ENCODE data around the gene INPP4B.
A peak's percentile ranks its signal among the peaks of the same experiment; 100 is the strongest.

Gene INPP4B

GRCh38 chr4:142365391-142365790 is 480.7 kb downstream of the INPP4B start:
- no peak for DNase-seq

DNA sequence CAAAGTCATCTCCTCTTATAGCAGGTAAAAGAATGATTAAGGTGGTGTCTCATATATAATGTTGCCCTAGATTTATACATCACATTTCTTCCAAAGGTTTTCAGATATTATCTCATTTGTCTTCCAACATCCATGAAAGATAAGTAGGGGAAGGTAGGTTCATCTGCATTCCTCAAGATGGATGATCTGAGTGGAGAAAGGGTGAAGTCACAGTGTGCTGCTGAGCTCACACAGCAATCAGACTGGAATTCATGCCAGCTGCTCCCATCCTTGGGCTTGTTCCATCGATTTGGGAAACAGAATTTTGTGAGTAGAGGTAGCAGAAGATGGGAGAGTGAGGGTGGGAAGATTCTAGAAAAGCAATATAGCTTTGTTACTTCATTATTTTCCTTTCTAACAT is 482.4 kb downstream of the INPP4B start:
- no peak for DNase-seq

- no peak for DNase-seq
Measured at GRCh38 chr4:142361981-142362380, 484.1 kb downstream of the INPP4B start.

GRCh38 chr4:142360657-142361056 is 485.4 kb downstream of the INPP4B start:
- DNase-seq = no peak

DNA sequence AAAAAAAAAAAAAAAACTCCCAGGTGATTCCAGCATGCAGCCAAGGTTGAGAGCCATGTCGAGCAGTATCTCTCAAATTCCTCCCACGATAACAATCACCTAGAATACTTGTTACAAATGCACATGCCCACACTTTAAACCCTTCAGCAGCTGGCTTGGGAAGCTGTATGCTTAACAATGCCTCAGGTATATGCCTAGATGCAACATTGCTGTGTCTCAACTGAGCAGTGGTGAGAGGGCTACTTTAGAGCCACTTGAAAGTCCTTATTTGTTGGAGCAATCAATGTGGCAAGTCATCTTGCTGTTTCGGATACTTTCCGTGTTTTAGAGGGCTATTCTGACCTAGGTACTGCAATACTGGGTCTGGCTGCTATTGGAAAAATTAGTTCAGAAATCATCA is 487.4 kb downstream of the INPP4B start:
- no peak for DNase-seq

GRCh38 chr4:142356801-142357200 is 489.3 kb downstream of the INPP4B start:
- DNase-seq = peak; percentile 35

DNA sequence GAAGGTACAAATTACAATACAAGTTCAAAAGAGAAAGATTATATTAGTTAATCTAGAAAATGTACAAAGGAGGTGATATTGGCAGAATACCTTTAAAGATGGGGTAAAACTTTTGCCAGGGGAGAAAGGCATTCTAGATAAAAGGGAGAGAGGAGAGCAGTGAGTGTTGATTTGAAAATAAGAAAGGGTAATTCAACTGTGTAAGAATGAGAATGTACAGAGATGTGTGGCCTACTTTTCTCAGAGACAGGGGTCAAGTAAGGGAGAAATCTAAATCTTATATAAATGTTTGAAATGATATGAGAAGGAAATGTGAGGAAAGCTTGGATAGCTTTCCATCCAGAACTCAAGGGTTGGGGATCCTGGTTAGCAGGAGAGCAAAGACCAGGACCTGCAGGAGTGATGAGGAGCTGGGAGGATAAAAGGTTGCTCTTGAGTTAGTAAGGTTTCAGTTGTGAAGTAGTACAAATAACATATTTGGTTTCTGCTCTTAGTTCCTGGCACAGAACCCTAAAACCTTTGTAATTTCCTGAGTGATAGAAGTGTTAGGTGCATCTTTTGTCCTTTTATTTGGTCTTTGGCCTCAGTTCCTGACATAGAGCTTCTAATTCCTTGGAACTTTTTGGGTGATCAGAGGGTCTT is 489.9 kb downstream of the INPP4B start:
- no peak for DNase-seq

- no peak for DNase-seq
Measured at GRCh38 chr4:142355421-142355930, 490.6 kb downstream of the INPP4B start.

DNA sequence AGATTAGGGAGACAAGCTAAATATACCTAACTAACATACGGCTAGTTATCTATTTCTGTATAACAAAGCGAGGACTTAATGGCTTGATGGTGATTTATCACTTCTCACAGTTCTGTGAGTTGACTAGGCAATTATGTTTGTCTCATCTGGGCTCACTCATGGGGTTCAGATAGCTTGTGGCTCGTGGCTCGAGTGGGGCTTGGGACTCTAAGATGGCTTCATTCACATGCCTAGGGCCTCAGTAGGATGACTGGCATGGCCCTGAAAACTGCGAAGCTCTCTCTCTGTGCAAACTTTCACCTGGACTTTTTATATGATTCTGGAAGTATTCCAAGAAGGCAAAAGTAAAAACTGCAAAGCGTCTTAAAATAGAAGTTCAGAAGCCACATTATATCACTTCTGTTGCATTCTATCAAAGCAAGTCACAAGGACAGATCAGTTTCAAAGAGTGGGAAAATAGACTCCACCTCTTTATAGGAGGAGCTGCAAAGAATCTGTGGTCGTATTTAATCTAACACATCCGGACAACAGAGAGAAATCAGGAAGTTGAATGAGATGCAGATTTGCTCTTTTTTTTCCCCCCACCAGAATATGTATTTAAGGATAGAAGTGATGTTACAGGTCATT is 491.2 kb downstream of the INPP4B start:
- DNase-seq = peak; percentile 68

DNA sequence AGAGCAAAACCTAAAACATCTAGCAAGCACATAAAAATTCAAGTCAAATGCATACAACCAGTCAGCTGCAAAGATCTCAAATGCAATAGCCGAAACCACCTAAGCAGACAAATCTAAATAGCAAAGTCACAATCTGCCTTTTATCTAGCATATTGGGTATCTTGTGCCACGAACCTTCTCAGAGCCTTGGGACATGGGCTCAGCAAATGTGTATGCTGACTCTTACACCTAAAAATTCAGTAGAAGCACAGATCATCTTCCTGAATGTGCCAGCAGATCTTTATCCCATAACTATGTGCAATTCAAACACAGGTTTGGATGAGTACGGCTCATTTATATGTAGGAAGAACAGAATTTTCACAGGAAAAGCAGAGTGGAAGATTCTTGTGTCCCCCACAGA is 492.1 kb downstream of the INPP4B start:
- DNase-seq = no peak

DNA sequence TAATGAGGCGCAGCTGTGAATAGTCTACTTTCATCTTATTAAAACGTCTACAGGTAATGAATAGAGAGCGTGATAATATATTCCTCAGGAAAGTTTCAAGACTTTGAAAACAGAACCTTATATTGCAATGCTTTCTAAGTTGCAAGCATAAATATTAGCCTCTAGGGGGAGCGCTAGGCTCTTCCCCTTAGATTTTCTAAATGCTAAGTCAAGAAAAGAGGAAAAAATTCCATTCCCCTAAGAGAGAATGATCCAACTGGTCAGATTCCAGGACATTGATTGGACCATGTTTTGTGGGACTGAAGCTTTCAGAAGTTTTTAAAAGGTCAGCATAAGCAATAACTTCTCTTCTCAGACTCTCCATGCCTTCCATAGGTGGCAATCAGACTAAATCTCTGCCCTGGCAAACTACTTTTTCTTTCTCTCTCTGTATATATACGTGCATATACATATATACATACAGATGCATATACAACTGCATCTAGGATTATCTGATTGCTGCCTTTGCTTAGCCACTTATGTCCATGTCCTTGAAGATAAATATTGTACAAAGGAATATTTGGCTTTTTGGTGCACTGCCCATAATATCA is 492.9 kb downstream of the INPP4B start:
- peak; percentile 55 for DNase-seq

- no peak for DNase-seq
Measured at GRCh38 chr4:142352712-142353111, 493.4 kb downstream of the INPP4B start.

DNA sequence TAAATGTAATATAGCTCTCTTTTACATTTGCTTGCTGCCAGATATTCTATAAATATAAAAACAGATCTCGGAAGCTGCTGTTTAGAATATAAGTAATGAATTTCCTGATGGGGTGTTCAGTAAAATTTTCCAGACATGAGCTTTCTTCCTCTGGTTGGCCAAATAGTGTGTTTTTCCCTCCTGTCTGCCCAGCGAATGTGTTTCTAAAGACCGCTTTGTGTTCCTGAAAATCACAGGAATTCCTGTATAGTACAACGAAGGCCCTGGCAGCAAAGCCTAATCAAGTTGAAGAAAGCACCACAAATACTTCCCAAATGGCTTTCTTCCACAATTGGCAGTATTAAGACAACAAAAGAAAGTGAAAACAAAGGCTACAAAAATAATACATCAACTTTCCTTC is 494.1 kb downstream of the INPP4B start:
- DNase-seq = no peak

- DNase-seq = no peak
Measured at GRCh38 chr4:142350871-142351270, 495.2 kb downstream of the INPP4B start.

DNA sequence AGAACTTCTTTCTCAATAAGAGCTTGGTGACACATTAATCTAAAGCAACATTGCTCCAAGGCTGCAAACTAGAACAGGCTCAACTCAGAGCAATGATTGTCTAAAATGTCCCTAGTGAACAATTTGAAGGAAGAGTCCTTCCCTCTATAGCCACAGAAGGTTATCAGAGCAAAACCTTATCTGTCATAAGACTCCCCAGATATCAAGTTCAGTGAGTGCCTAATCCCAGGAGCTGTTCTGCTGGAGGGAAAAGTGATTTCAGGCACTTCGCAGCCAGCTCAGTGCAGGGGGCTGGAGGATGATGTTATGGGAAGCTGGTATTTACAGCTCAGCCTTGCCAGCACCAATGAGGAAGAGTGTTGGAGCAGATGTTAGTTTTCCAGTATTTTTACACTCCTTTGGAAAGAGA is 497.5 kb downstream of the INPP4B start:
- no peak for DNase-seq

DNA sequence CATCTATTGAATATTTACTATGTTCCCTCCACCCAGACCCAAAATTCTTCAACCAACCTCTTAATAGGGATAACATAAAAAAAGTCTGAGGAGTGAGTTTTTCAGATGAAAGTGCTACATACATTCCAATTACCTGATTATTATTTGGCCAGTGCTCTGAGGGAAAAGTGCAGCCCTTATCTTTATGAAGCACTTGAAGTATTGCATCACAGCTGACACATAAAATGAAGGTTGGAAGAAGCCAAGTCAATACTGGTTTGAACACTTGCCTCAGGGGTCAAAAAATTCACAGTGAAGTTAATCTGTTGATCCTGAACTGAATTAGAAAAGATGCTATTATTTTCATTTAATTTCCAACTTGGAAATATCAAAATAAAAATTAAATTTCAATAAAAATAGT is 498.9 kb downstream of the INPP4B start:
- no peak for DNase-seq

- DNase-seq = no peak
Measured at GRCh38 chr4:142345924-142346323, 500.2 kb downstream of the INPP4B start.

DNA sequence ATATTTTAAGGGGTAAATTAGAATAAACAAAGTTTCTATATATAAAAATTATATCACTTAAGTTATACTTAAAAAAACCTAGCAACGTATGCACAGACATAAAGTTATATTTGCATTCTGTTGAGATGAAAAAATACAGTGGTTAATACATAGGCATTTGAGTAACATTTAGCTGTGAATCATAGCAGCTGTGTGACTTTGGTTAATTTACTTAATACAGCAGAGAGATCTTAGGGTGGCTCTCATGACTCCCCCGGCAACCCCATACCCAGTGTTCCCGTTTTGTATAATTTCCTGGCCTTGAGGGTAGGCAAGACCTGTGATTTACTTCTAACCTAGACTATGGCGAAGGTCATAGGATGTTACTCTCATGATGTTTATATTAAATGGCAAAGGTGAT is 504.8 kb downstream of the INPP4B start:
- no peak for DNase-seq

GRCh38 chr4:142339053-142339452 is 507.0 kb downstream of the INPP4B start:
- no peak for DNase-seq

- DNase-seq = no peak
Measured at GRCh38 chr4:142336251-142336934, 509.7 kb downstream of the INPP4B start.

GRCh38 chr4:142334931-142335330 is 511.2 kb downstream of the INPP4B start:
- no peak for DNase-seq

DNA sequence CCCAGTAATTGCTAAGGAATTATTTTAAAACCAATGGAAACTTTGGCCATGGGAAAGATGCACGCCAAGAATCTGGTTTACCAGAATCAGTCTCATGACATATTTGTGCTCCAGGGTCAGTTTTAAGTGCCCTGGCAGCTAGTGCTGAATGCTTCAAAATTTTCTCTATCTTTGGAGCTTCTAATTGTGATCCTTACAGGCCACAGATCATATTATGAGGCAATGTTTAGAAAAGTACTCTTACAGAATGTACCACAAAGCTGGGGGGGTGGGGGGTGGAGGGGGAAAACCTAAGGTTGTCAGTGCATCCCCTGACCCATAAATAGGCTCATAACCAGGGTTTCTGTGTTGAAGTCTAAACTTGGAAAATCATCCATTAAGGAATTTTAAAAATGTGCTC is 514.5 kb downstream of the INPP4B start:
- DNase-seq = no peak

DNA sequence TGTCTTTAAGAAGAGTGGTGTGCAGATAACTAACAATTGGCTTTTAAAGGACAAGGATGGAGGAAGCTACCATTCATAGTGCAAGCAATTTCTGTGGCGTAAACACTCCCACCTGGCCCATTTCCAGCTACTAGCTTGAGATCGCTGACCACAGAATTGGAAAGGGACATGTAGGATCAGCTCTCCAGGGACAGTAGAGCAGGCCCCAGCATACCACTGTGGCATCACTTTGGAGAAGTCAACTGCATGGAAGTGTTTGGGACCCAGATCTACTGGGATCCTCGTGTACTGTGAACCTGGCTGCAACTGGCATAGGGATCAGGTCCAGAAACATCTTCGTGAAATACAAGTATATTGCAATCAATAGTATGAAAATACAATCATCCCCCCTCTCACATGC is 515.0 kb downstream of the INPP4B start:
- no peak for DNase-seq

DNA sequence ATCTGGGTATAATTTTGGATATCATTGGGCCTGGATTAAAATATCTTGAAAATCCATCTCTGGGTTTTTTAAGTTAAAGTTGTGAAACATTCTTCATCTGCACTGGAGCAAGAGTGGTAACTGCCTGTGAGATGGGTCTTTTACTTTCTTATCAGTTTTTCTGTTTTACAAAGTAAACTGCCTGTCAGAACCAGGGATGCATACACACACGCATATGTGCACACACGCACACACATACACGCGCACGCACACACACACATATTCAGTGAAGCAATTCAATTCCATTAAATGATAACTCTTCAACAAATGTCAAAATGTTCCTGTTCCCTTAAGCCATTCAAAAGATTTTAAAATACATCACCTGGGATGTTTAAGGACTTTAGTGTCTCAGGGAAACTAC is 515.8 kb downstream of the INPP4B start:
- DNase-seq = no peak
